T-helper 2 cell treated with Interferon-gamma antibody and Interleukin-4, amounts not matched to agents 5 μg/mL and 100 μg/mL, for 36 hours (primary cell): ENCODE measurements around the gene FLAD1.

Experiments used
- DNase-seq: peaks from one replicate; pipeline ENCODE4 v3.0.0; 2021; ENCODE audit warnings: low spot score
- H3K27ac Mint-ChIP-seq: one replicate; pipeline ENCODE4 v1.8.0; 2021; ENCODE audit warnings: mild to moderate bottlenecking, mixed read lengths
- H3K27me3 Mint-ChIP-seq: one replicate; pipeline ENCODE4 v1.8.0; 2021; ENCODE audit warnings: low read depth, mixed read lengths
- H3K36me3 Mint-ChIP-seq: one replicate; pipeline ENCODE4 v1.8.0; 2021; ENCODE audit warnings: low read depth, mixed read lengths
- H3K4me1 Mint-ChIP-seq: one replicate; pipeline ENCODE4 v1.8.0; 2021; ENCODE audit warnings: low read depth, mixed read lengths
- H3K4me3 Mint-ChIP-seq: one replicate; pipeline ENCODE4 v1.8.0; 2022; ENCODE audit warnings: mild to moderate bottlenecking, moderate library complexity, mixed read lengths
- H3K9me3 Mint-ChIP-seq: one replicate; pipeline ENCODE4 v1.8.0; 2021; ENCODE audit warnings: mixed read lengths

FLAD1 gene

GRCh38 chr1:154998201-154998780, 15.1 kb downstream of the FLAD1 start:
- DNase-seq, result no peak
- peak overlapping the region; percentile 63 for H3K27ac Mint-ChIP-seq
- H3K4me3 Mint-ChIP-seq, result peak overlapping the region; percentile 77
- peaks cover 27% of the 10 kb centered on the region for H3K4me1 Mint-ChIP-seq
- H3K9me3 Mint-ChIP-seq, result no peaks in the 10 kb centered on the region
- peaks cover 1% of the 10 kb centered on the region for H3K36me3 Mint-ChIP-seq
- no peaks in the 10 kb centered on the region for H3K27me3 Mint-ChIP-seq

DNA sequence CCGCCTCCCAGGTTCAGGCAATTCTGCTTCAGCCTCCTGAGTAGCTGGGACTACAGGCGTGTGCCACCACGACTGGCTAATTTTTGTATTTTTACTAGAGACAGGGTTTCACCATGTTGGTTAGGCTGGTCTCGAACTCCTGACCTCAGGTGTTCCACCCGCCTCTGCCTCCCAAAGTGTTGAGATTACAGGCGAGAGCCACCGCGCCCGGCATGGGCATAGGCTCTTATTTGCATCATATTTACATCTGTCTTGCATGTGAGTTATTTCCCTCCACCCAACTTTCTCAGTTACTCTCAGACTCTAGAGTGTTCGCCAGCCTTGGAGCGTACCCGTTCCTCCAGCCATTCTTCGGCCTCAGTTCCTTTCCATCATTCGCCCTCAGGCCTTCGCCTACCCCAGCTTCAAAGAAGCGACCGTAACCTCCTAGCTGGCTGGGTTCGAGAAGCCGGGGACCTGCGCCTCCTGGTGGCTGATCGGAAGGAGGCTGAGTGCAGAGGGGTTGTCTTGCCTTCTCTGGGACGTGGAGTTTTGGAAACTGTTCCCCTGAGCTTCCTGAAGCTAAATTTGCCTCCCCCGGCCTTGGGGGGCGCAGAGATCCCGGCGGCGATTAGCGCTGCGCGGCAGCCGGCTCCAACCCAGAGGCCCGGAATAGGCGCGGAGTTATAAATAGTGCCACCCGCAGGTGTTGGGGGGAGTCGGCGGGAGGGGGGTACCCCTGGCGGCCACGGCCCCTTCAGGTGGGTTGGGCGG, 15.8 kb downstream of the FLAD1 start:
- H3K36me3 Mint-ChIP-seq, result peaks cover 2% of the 10 kb centered on the region
- no peaks in the 10 kb centered on the region for H3K9me3 Mint-ChIP-seq
- peak overlapping the region; percentile 85 for H3K27ac Mint-ChIP-seq
- H3K4me3 Mint-ChIP-seq, result peak overlapping the region; percentile 77
- H3K27me3 Mint-ChIP-seq, result no peaks in the 10 kb centered on the region
- peak; percentile 72 for DNase-seq
- H3K4me1 Mint-ChIP-seq, result peaks cover 29% of the 10 kb centered on the region

DNA sequence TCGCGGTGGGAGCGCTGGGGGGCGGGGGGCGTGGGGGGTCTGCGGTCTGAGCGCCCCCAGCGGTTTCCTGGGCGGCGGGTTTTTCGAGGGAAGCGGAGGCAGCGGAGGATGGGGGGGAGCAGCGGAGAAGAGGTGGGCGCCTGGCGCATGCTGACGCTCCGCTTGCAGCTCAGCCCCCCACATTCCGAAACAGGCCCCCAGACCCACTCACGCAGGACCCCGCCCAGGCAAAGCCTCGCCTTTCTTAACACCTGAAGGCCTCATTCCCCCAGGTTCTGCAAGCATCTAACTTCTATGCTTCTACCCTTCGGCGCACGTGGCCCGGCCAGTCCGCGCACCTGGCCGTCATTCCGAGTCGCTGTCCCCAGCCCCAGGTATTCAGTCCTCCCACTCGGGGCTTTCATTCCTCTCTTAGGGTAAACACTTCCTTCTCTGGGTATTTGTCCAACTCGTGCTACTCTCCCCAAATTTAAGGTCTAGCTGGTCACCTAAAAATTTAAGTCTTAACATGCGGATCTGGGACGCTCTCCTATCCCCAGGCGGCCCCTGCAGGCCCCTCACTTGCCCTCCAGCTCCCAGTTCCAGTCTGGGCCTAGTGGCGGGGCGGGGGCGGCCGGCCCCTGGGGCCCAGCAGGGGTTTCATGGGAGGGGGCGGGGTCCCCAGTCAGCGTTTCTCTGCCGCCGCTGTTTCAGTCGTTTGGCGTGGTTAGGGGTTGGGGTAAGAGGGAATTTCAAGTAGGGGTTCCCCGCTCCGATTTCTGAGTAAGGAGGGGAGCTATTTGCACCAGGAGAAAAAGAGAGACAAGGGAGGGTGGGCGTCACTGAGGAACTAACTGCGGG, 16.6 kb downstream of the FLAD1 start:
- H3K9me3 Mint-ChIP-seq, result no peaks in the 10 kb centered on the region
- peak overlapping the region; percentile 93 for H3K27ac Mint-ChIP-seq
- H3K27me3 Mint-ChIP-seq, result no peaks in the 10 kb centered on the region
- peak overlapping the region; percentile 99 for H3K4me3 Mint-ChIP-seq
- peak; percentile 83 for DNase-seq
- peaks cover 7% of the 10 kb centered on the region for H3K36me3 Mint-ChIP-seq
- H3K4me1 Mint-ChIP-seq, result peaks cover 34% of the 10 kb centered on the region

- Mint-ChIP-seq H3K27ac (peak overlapping the region; percentile 93), H3K9me3 (no peaks in the 10 kb centered on the region), H3K4me3 (peak overlapping the region; percentile 99), H3K4me1 (peaks cover 35% of the 10 kb centered on the region), H3K27me3 (no peaks in the 10 kb centered on the region), H3K36me3 (peaks cover 7% of the 10 kb centered on the region)
- no peak for DNase-seq
These were observed 17.2 kb downstream of the FLAD1 start for GRCh38 chr1:155000411-155000725.

DNA sequence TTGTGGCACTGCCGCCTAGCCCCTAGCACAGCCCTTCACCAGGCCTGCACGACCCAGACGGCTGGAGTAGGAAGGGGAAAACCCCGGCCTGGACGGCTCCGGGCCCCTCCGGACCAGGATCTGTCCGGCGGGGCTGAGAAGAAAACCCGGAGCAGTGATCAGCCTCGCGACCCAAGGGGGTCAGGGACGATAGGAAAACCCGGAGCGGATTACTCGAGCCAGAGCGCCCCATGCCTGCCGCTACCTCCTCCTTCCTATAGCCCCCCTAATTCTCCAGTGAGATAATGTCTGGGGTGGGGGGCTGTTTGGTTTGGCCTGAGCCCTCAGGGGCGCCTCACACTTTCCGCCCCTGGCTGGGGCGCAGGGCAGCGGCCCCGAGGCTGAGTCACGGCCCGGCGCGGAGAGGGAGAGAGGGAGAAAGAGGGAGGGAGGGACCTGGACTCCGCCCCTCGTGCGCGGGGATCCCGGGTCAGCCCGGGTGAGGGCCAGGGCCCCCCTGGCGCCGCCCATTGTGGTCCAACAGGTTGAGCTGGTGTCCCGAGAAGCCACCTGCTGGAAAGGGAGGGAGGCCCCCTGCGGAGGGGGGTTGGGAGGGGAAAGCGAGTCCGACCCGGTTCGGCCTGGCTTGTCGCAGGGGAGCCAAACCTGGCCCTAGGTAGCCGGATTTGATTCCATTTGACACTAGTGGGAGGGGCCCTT, 17.7 kb downstream of the FLAD1 start:
- no peaks in the 10 kb centered on the region for H3K27me3 Mint-ChIP-seq
- H3K4me1 Mint-ChIP-seq, result peaks cover 38% of the 10 kb centered on the region
- H3K4me3 Mint-ChIP-seq, result peak overlapping the region; percentile 99
- peak; percentile 90 for DNase-seq
- H3K9me3 Mint-ChIP-seq, result no peaks in the 10 kb centered on the region
- peak overlapping the region; percentile 93 for H3K27ac Mint-ChIP-seq
- H3K36me3 Mint-ChIP-seq, result peaks cover 7% of the 10 kb centered on the region

DNA sequence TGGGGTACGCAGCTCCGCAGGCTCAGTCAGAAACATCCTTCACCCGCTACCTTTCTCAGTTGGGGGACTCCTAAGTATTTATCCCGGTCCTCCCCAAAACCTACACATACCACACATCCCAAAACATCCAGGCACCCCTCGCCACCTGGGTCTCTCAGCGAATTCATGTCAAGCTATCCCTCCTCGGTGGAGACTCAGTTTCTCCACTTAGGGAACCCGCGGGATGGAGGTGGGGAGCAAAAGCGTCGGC, 18.2 kb downstream of the FLAD1 start:
- peak overlapping the region; percentile 99 for H3K4me3 Mint-ChIP-seq
- H3K27me3 Mint-ChIP-seq, result no peaks in the 10 kb centered on the region
- H3K4me1 Mint-ChIP-seq, result peaks cover 42% of the 10 kb centered on the region
- no peaks in the 10 kb centered on the region for H3K9me3 Mint-ChIP-seq
- no peak for DNase-seq
- H3K36me3 Mint-ChIP-seq, result peaks cover 7% of the 10 kb centered on the region
- peak overlapping the region; percentile 93 for H3K27ac Mint-ChIP-seq

DNA sequence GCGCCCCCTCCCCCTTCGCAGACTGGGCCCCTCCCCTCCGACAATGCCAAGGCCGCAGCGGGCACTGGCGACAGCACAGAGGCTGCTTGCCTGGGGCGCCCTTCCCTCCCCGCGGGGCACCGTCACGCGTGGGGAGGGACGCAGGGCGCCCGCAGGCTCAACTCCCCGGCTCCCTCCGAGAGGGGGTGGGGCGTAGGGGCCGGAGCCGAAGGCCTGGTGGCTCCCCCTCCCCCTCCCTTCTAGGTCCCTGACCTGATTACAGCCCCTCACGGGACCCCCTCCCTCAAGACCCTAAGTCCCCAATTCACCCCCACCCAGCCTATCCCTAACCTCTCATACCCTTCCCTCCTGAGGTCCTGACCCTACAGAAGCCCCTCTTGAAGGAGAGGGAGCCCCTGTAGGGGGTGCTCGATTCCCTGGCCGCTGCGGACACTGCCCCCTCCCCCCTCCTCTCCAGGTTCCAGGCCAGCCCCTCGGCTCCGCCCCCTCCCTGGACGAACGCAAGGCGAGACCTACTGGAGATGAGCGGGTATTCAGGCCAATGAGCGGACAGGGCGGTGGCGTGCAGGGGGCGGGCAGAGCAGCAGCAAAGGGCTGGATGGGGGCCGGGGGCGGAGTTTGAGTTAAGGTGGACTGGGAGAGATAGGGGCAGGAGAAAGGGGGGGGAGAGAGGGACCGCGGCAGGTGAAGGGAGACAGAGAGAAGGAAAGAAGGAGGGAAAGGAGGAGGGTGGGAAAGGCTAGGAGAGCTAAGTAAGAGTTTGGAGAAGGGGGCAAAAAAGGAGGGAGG, 18.7 kb downstream of the FLAD1 start:
- H3K36me3 Mint-ChIP-seq, result peaks cover 7% of the 10 kb centered on the region
- peak overlapping the region; percentile 93 for H3K27ac Mint-ChIP-seq
- DNase-seq, result peak; percentile 99
- no peaks in the 10 kb centered on the region for H3K27me3 Mint-ChIP-seq
- H3K4me3 Mint-ChIP-seq, result peak overlapping the region; percentile 99
- no peaks in the 10 kb centered on the region for H3K9me3 Mint-ChIP-seq
- peaks cover 47% of the 10 kb centered on the region for H3K4me1 Mint-ChIP-seq

DNA sequence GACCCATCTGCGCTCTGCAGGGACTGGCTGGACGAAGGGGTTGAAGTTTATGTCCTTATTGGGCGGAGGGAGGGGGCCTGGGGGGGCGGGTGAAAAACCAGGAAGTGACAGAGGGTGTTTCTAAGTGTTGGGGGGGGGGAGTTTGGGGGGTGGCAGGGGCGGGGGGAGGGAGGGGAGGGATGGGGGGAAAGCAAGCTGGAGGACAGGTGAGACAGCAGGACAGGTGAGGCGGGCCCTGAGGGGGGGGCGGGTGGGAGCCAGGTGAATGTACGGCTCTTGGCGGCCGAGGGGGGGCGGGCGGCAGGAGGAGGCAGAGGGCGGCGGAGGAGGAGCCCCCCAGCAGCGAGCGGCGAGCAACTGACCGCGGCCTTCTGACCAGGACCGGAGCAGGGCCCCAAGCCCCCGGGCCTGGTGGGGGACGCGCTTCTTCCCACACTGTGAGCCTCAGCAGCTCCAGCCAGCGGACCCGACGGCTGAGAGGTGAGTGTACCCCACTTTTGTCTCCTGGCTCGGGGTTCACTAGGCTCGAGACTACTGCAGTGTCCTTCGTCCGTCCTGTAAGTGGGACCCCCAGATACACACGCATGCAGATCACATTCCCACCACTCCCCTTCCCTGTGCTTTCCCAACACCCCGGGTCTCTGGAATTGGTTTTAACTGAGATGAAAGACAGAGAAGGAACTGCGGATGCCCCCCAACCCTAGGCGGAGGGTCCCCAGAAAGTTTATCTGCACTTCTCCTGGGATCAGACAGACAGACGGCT, 19.5 kb downstream of the FLAD1 start, which contains the start of gene ZBTB7B:
TSS of gene ZBTB7B (plus strand) at position 339 of the 763 bp plus-strand sequence. CDS start 11,859 bp downstream, outside the sequence.
- DNase-seq, result no peak
- peaks cover 7% of the 10 kb centered on the region for H3K36me3 Mint-ChIP-seq
- H3K4me1 Mint-ChIP-seq, result peaks cover 46% of the 10 kb centered on the region
- peak within 1 kb of the TSS; percentile 93 for H3K27ac Mint-ChIP-seq
- no peaks in the 10 kb centered on the region for H3K9me3 Mint-ChIP-seq
- peak within 1 kb of the TSS; percentile 99 for H3K4me3 Mint-ChIP-seq
- no peaks in the 10 kb centered on the region for H3K27me3 Mint-ChIP-seq

- Mint-ChIP-seq H3K27ac (peak overlapping the region; percentile 91), H3K36me3 (peaks cover 7% of the 10 kb centered on the region), H3K4me3 (peak overlapping the region; percentile 84), H3K27me3 (no peaks in the 10 kb centered on the region), H3K4me1 (peaks cover 41% of the 10 kb centered on the region), H3K9me3 (no peaks in the 10 kb centered on the region)
- no peak for DNase-seq
These were observed 20.2 kb downstream of the FLAD1 start for GRCh38 chr1:155003227-155003765.

DNA sequence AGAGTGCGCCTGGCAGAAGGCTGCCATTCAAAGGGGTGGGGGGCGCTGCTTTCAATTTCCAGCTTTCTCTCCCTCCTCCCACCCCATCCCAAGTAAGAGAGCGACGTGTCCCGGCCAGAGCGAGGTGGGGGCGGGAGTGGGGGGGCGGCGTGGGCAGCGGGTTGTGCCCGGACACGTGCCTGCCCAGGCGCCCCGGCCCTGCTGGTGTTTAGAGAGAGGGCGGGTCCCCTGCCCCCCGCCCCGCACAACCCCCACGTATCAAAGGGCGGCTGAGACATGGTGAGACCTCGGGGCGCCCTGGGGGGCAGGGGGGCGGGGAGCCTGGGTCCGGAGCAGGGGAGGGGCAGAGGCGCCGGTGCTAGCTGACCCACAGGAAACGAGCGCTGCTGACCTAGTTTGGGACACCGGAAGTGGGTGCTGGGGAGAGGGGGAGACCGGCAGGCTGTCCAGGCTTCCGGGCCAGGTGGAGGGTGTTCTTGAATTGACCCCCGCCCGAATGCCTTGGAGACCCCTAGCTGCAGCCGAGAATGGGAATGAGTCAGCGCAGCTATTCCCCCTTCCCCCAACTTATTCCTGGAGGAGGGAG, 20.7 kb downstream of the FLAD1 start:
- Mint-ChIP-seq H3K9me3 (no peaks in the 10 kb centered on the region), H3K27ac (peak overlapping the region; percentile 91), H3K4me1 (peaks cover 43% of the 10 kb centered on the region), H3K27me3 (no peaks in the 10 kb centered on the region), H3K4me3 (peak overlapping the region; percentile 84), H3K36me3 (peaks cover 10% of the 10 kb centered on the region)
- DNase-seq, result no peak

GRCh38 chr1:155004352-155005075, 21.4 kb downstream of the FLAD1 start:
- H3K4me3 Mint-ChIP-seq, result peak overlapping the region; percentile 84
- H3K27ac Mint-ChIP-seq, result peak overlapping the region; percentile 91
- no peaks in the 10 kb centered on the region for H3K9me3 Mint-ChIP-seq
- no peak for DNase-seq
- H3K27me3 Mint-ChIP-seq, result no peaks in the 10 kb centered on the region
- H3K36me3 Mint-ChIP-seq, result peaks cover 13% of the 10 kb centered on the region
- H3K4me1 Mint-ChIP-seq, result peaks cover 39% of the 10 kb centered on the region
